Fibroblast of skin of back (primary cell): ENCODE results near the gene TRABD2A. TPM values are rescaled to one million over a fixed set of nuclear protein-coding genes. Genes with fewer than 3 reads are reported as not detected.
A peak's percentile ranks its signal among the peaks of the same experiment; 100 is the strongest.
"Not testable (repeated sequence)": the region's sequence is repeated elsewhere in the genome, so short reads cannot be mapped to it uniquely, and the experiment has no call there.

ENCODE experiments used
- DNase-seq: peaks from one replicate; pipeline ENCODE4 v3.0.0-alpha.2; 2013
- polyA plus RNA-seq, 2 experiments: library from polyadenylated mRNA; unstranded; fragments of 120-200 nt; gene quantifications; one replicate each; pipeline ENCODE4 v1.2.1, GENCODE V29; 2013; ENCODE audit not compliant: insufficient read length in 2 of 2

TRABD2A gene, protein sequence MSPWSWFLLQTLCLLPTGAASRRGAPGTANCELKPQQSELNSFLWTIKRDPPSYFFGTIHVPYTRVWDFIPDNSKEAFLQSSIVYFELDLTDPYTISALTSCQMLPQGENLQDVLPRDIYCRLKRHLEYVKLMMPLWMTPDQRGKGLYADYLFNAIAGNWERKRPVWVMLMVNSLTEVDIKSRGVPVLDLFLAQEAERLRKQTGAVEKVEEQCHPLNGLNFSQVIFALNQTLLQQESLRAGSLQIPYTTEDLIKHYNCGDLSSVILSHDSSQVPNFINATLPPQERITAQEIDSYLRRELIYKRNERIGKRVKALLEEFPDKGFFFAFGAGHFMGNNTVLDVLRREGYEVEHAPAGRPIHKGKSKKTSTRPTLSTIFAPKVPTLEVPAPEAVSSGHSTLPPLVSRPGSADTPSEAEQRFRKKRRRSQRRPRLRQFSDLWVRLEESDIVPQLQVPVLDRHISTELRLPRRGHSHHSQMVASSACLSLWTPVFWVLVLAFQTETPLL
- polyA plus RNA-seq (2013, experiment 1 of 2; ENCODE audit: insufficient read length), result 0.62 TPM
- 0.30 TPM for polyA plus RNA-seq (2013, experiment 2 of 2; ENCODE audit: insufficient read length)

DNA sequence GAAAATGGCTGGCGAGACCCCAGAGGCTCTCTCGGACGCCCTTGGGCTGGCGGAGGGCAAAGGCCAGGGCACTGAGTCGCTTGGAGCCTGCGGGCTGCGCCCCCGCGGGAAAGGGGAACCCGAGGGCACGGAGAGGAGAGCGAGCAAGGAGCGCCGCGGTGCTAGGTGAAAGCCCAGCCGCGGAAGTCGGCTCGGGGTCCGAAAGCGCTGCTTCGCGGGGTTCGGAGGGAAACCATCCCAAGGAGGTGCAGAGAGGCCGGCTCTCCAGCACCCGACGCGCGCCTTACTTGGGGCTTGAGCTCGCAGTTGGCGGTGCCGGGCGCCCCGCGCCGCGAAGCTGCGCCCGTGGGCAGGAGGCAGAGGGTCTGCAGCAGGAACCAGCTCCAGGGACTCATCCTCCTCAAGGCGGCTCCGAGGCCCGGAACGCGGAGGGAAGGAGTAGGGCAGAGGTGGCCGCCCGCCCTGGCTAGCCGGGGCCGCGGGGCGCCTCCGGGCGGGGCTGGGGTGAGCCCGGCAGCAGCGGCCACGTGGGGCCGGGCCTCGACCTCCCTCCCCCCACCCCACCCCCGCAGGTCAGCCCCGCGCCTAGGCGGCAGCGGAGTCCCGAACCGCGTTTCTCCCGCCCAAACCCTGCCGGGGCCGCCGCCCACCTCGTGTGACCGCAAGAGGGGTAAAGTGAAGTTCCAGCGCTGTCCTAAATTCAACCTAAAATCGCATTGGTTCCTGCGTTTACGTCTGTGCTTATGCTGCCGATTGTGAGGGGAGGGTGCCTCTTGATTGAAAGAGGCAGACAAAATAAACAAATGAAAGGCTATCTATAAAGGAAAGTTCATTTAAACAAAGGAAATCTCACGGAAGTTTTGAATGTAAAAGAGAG lies at the start of gene TRABD2A:
Gene TRABD2A (minus strand): TSS at position 440 of the 877 bp plus-strand sequence. CDS start 45 bp downstream, at position 395.
- no peak for DNase-seq

GRCh38 chr2:84927275-84927627 lies 46.4 kb upstream of the TRABD2A start:
- no peak for DNase-seq

GRCh38 chr2:84925724-84926376 lies 45.0 kb upstream of the TRABD2A start:
- peak; percentile 92 for DNase-seq

GRCh38 chr2:84925336-84925723 lies 44.4 kb upstream of the TRABD2A start:
- DNase-seq, result no peak

DNA sequence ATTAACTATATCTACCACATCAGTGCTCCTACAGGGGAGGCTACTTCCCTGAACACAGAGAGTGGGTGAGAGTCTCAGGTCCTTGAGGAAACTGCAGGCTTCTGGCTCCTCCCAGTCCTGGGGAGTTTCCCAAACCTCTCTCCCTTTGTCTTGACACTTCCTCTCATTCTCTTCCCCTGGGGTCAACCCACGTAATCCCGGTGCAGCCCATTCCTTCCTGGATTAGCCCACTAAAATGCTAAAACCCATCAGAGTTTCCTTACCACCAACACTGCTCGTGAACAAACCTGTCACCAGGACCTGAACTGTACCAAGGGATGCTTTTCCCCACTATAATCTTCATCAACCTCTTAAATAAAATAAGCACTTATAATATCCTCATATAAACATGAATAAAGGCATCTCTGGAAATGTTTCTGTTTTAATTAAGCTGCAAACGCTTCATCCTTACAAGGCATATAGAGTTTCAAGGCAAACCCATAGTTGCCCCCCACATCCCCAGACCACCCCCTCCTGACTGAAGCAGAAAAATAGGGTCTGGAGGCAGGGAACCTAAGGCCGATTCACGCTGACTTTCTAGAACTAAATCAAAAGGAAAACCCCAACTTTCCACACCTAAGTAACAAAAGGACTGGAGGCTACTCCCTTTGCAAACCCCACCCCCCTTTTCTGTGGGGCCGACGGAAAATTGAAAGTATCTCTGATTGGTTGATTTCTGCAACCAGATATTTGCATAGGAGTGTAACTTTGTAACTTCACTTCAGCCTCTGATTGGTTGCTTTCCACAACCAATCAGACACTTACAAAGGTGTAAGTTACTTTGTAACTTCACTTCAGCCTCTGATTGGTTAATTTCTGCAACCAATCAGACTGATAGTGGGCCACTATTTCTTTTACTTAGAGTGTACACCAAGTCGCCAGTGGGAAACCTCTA lies 43.6 kb upstream of the TRABD2A start:
- DNase-seq, result peak; percentile 64

DNA sequence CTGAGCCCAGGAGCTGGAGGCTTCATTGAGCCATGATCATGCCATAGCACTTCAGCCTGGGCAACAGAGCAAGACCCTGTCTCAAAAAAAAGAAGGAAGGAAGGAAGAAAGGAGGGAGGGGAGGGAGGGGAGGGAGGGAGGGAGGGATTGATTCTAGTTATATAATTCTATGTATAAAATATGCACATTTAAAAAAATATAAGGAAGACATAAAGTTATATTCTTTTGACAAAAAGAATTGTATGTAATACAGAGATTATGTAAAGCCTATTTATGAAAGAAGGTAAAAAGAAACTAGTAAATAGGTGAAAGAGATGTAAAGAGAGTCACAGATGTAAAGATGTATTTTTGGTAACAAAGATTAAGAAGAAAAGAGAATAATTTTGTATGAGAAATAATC lies 42.1 kb upstream of the TRABD2A start:
- DNase-seq, result no peak

DNA sequence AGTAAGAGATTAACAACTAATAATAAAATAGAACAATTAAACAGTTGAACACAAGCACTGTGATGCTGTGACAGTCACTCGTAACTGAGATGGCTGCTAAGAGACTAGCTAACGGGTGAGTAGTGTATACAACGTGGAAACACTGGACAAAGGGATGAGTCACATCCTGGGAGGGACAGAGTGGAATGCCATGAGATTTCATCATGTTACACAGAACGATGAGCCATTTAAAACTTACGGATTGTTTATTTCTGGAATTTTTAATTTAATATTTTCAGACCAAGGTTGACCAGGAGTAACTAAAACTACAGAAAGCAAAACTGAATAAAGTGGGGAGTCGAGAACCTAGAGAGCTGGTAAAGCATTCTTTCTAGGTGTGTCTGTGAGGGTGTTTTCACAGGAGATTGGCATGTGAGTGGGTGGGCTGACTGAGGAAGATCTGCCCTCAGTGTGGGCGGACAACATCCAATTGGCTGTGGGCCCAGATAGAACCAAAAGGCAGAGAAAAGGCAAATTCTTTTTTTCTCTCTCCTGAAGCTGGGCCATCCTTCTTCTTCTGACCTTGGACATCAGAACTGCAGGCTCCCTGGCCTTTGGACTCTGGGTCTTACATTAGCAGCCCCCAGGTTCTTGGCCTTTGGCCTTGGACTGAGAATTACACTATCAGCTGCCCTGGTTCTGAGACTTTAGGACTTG lies 39.1 kb upstream of the TRABD2A start:
- peak; percentile 99 for DNase-seq

DNA sequence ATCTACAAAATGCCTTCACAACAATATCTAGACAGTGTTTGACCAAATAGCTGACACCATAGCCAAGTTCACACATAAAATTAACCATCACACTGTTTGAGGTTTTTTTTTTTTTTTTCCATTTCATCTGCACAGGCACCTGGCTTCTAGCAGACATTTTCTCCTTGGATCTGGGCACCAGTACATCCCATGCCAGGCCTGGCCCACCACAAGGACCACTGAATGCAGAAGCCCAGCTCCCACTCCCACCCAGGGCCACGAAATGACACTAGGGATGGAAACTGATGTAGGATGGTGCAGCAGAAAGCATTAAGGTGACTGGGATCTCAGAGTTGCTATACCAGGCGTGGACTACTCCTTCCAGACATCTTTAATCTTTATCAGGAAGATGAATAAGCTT lies 37.5 kb upstream of the TRABD2A start:
- no peak for DNase-seq

DNA sequence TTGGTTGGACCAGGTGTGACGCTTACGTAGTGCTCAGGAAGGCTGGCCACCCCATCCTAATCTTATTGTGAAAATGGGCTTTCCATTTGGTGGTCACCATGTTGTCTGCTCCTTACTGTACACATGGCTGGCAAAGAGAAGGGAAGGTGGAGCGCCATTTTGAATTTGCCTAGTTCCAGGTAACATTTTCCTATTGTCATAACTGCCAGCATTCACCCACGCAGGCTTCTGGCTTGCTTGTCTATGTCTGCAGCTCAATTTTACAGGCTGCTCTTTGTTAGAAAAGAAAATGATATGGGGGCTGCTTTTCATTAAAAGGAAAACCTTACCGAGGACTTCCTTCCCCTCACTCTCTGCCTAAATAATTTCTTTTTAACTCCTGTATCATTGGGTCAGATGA lies 36.9 kb upstream of the TRABD2A start:
- DNase-seq, result not testable (repeated sequence)

DNA sequence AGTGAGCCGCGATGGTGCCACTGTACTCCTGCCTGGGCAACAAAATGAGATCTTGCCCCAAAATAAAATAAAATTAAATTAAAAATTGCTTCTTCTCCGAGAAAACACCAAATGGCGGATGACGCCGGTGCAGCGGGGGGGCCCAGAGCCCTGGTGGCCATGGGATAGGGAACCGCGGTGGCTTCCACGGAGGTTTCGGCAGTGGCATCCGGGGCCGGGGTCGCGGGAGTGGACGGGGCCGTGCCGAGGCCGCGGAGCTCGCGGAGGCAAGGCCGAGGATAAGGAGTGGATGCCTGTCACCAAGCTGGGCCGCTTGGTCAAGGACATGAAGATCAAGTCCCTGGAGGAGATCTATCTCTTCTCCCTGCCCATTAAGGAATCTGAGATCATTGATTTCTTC lies 34.8 kb upstream of the TRABD2A start:
- DNase-seq, result not testable (repeated sequence)

DNA sequence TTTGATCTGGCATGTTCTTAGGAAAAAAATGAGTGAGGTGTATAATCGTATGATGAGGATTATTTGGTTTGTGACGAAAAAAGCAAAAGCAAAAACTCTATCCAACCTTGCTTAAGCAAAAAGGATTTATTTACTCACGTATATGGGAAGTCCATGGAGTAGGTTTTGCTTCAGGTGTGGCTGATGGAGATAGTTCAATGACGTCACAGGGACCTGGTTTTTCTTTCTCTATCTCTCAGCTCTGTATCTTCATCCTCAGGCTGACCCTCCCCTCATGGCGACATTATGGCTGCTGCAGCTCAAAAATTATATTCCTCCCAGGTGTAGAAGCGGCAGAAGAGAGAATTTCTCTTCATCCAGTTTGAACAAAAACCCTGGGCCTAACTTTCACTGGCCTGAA lies 33.5 kb upstream of the TRABD2A start:
- no peak for DNase-seq

GRCh38 chr2:84912984-84913383 lies 32.1 kb upstream of the TRABD2A start:
- DNase-seq, result no peak

DNA sequence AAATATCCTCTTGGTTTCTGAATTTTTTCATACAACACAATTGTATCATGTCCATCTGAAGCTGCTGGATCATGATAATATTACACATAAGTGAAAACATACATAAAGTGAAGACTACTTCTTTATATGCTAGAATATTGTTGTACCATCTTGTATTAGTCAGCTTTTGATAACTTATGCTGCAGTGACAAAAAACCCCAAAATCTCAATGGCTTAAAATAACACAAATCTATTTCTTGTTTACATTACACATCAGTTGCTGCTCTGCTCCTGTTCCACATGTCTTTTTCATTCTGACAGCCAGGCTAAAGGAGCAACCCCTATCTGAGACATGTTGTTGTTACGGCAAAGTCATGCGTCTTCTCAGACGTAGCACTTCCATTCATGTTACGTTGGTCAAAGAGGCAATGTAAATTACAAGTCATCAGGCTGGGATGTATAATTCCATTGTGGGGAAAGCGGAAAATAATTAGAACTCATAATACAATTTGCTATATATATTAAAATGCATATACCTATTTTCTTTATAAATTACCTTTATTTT lies 30.3 kb upstream of the TRABD2A start:
- no peak for DNase-seq

DNA sequence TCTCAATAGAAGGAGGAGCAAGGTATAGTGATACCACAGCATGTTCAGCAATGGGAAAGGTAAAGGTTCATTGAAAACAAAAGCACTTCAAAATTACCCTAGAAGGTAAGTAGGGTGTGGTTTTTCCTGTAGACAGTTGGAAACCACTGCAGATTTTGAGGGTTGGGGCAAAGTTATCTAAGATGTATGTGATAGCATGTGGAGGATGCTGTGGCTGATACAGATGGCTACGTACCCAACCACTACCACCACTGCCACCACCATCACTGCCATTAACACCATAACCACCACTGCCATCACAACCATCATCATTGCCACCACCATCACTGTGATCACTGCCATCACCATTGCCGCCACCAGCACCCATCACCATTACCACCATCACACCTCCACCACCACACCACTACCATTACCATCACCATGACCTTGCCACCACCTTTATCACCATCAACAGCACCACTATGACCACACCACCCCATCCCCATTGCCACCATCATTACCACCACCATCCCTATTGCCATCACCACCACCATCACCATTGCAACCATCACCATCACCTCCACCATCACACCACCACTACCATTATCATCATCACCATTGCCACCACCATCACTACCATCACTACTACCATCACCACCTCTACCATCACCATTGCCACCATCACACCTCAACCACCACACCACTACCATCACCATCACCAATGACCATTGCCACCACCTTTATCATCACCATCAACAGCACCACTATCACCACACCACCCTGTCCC lies 28.2 kb upstream of the TRABD2A start:
- DNase-seq, result no peak

DNA sequence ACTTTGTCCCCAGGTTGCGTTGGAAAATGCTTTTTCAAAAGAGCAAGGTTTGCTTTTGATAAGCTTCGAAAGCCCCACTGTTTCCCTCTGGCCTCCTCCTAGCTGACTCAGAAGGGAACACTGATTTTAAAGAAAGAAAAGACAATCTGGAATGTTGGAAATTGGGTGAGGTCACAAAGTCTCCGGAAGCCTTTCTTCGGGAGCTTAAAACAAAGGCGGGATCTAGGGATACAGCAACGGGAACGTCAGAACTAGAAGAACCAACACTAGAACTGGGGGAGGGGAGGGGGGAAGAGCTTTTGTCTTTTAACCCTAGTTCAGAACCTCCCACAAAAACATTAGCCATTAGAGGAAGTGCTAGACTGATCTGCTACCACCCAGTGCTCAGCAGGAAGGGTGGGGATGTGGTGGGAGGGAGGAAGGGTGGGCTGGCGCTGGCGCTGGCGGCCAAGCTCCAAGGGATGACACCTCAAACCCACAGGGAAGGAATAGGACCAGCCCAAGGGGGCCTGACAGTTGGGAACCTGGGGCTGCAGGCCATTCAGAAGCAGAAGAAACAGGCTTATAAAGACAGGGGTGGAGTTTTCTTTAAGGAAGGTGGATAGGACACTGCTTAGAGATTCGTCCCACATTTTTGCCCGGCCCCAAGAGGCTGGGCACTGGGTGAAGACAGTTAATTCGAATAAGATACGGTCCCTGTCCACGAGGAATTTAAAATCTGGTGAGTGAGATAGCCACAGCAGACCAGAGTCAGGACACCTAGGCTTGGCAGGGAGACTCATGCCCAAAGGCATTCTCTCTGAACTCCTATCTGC lies 26.2 kb upstream of the TRABD2A start:
- peak; percentile 95 for DNase-seq

DNA sequence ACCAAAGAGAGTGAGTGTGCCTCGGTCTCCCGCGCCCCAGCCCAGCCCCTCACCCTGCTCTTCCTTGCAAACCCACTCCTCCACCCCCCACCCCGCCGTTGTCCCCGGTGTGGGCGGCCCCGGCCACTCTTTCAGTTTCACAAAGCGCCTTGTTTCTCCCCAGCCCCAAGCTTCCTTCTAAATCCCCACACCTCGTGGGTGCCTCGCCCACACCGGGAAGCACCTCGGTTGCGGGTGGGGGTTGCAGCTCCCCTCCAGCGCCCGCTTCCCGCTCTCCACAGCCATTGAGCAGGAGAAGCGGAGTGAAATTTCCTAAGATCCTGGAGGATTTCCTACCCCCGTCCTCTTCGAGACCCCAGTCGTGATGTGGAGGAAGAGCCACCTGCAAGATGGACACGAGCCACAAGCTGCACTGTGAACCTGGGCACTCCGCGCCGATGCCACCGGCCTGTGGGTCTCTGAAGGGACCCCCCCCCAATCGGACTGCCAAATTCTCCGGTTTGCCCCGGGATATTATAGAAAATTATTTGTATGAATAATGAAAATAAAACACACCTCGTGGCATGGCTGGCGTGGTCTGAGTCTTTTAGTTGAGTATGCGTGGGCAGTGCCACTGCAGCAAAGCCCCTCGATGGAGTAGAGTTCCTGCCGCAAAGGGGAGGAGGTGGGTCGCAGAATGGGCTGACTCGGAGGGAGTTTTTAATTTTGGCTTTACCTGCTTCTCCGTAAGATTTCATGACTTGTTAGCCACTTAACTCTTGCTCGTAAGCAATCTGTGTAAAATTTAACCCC lies 25.4 kb upstream of the TRABD2A start:
- DNase-seq, result no peak

- DNase-seq, result peak; percentile 88
Measured at GRCh38 chr2:84905181-84906107, 24.6 kb upstream of the TRABD2A start, which contains the start of gene TMSB10. Gene TMSB10, plus strand, starts transcription at chr2:84905656.
